HG03342 (cell line): ENCODE results near the gene FUOM.

Experiments used
- ATAC-seq: cut with Tn5 transposase; IDR thresholded peaks from one replicate; pipeline ENCODE4 v1.9.1; 2021; ENCODE audit warnings: mild to moderate bottlenecking, moderate library complexity; ENCODE audit not compliant: unreplicated experiment

Gene FUOM

GRCh38 chr10:133353202-133353959 is 4.4 kb downstream of the FUOM start:
- ATAC-seq, result no peak

GRCh38 chr10:133351408-133352318 is 6.2 kb downstream of the FUOM start:
- no peak for ATAC-seq

- no peak for ATAC-seq
These were observed 6.9 kb downstream of the FUOM start for GRCh38 chr10:133350950-133351329.

GRCh38 chr10:133350283-133350949 is 7.4 kb downstream of the FUOM start:
- ATAC-seq, result no peak

GRCh38 chr10:133349577-133350011 is 8.2 kb downstream of the FUOM start:
- ATAC-seq, result no peak

GRCh38 chr10:133349160-133349568 is 8.7 kb downstream of the FUOM start:
- ATAC-seq, result no peak

- ATAC-seq, result no peak
These were observed 9.9 kb downstream of the FUOM start for GRCh38 chr10:133347710-133348517.

GRCh38 chr10:133346413-133346812 is 11.4 kb downstream of the FUOM start:
- no peak for ATAC-seq

GRCh38 chr10:133344236-133344635 is 13.6 kb downstream of the FUOM start:
- ATAC-seq, result no peak

GRCh38 chr10:133343558-133343957 is 14.3 kb downstream of the FUOM start:
- no peak for ATAC-seq

- no peak for ATAC-seq
These were observed 14.9 kb downstream of the FUOM start for GRCh38 chr10:133342942-133343341.

- no peak for ATAC-seq
These were observed 15.8 kb downstream of the FUOM start for GRCh38 chr10:133341983-133342382.

- ATAC-seq, result no peak
These were observed 18.0 kb downstream of the FUOM start for GRCh38 chr10:133339708-133340380.

- no peak for ATAC-seq
These were observed 19.4 kb downstream of the FUOM start for GRCh38 chr10:133338080-133339071.

GRCh38 chr10:133337370-133337725 is 20.5 kb downstream of the FUOM start:
- no peak for ATAC-seq

GRCh38 chr10:133336577-133337369 is 21.0 kb downstream of the FUOM start, which contains the start of gene CALY:
Gene CALY (minus strand): TSS chr10:133336896. CDS start chr10:133328989, 7,907 bp downstream.
- no peak for ATAC-seq

GRCh38 chr10:133336118-133336576 is 21.7 kb downstream of the FUOM start:
- no peak for ATAC-seq
